ENCODE data around the gene PTMS. TPM values are rescaled to one million over a fixed set of nuclear protein-coding genes. Genes with fewer than 3 reads are reported as not detected.

PTMS gene
- total RNA-seq, 1 donor from 2014 or later, result 134 TPM

DNA sequence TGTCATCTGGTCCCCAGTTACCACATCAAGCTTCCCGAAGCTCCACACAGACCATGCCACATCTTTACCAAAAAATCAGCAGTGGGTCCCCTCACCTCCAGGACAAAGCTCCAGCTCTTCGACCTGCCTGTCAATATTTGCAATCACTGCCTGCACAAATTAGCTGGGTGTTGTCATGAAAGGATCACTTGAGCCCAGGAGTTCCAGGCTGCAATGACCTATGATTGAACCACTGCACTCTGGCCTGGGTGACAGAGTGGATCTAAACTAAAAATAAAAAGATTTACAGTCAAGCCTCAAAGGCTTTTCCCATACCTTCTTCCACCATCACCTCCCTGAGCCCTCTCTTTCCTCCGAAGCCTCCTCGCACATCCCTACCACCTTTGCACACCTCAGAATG is 30.4 kb downstream of the PTMS start:
- no peak overlapping the region for H3K4me3 Mint-ChIP-seq
- H3K4me2 ChIP-seq, result no peak overlapping the region
- no peaks in the 10 kb centered on the region for H4K20me1 ChIP-seq (ENCODE audit: low read depth)

DNA sequence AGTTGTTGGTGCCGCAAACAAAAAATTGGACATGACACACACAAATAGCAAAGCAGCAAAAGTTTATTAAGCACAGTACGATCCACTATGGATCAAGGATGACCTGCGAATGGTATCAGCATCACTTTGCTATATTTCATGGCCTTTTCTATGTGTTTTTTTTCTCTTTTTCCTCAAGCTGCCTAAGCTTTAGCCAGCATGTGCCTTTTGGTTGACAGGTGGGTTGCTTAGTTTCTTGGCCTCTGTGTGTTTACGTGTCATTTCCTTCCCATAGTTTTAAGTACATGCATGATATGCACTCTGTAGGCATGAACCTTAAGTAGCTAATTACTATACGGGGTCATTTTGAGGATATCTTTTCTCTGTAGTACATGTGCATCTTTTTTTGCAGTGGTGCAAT is 33.0 kb downstream of the PTMS start:
- no peaks in the 10 kb centered on the region for H3K36me3 ChIP-seq

More for the DNA sequence above, 30.4 kb downstream of the PTMS start:
- peaks cover 13% of the 10 kb centered on the region for H3K4me1 ChIP-seq
- H3K36me3 ChIP-seq, result no peaks in the 10 kb centered on the region
- no peak overlapping the region for H2AFZ ChIP-seq (replicated peaks)
- H3F3A ChIP-seq (ENCODE audit: low read depth), result peaks cover 9% of the 10 kb centered on the region
- Mint-ChIP-seq H3K4me1 (peaks cover 30% of the 10 kb centered on the region), H3K27me3 (ENCODE audit: insufficient read depth, low read depth) (peaks cover 3% of the 10 kb centered on the region), H3K27ac (peak overlapping the region; percentile 58), H3K36me3 (no peaks in the 10 kb centered on the region), H3K9me3 (no peaks in the 10 kb centered on the region)
- H3K9me3 ChIP-seq (ENCODE audit: low read depth), result no peaks in the 10 kb centered on the region
- H3K27me3 ChIP-seq, result no peaks in the 10 kb centered on the region
- no peak overlapping the region for H3K27ac ChIP-seq
- no peaks in the 10 kb centered on the region for H3K79me2 ChIP-seq (ENCODE audit: low read depth)
- DNase-seq (ENCODE audit: low spot score), result no peak
- TF ChIP-seq EZH2 (IDR thresholded peaks at IDR 0.05), result no peak
- TF ChIP-seq, protein P1, sequence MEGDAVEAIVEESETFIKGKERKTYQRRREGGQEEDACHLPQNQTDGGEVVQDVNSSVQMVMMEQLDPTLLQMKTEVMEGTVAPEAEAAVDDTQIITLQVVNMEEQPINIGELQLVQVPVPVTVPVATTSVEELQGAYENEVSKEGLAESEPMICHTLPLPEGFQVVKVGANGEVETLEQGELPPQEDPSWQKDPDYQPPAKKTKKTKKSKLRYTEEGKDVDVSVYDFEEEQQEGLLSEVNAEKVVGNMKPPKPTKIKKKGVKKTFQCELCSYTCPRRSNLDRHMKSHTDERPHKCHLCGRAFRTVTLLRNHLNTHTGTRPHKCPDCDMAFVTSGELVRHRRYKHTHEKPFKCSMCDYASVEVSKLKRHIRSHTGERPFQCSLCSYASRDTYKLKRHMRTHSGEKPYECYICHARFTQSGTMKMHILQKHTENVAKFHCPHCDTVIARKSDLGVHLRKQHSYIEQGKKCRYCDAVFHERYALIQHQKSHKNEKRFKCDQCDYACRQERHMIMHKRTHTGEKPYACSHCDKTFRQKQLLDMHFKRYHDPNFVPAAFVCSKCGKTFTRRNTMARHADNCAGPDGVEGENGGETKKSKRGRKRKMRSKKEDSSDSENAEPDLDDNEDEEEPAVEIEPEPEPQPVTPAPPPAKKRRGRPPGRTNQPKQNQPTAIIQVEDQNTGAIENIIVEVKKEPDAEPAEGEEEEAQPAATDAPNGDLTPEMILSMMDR (IDR thresholded peaks at IDR 0.05), result no peak
- no peak for TF ChIP-seq EZH2phosphoT487 (IDR thresholded peaks at IDR 0.05)
- no peak overlapping the region for H3K4me3 ChIP-seq
- H3K9ac ChIP-seq, result no peak overlapping the region

GRCh38 chr12:6807170-6807569 is 41.0 kb downstream of the PTMS start:
- H3K4me2 ChIP-seq, result no peak overlapping the region
- no peak overlapping the region for H3K27ac ChIP-seq
- no peak for DNase-seq (ENCODE audit: low spot score)
- no peaks in the 10 kb centered on the region for H3K79me2 ChIP-seq (ENCODE audit: low read depth)
- H3F3A ChIP-seq (ENCODE audit: low read depth), result peaks cover 6% of the 10 kb centered on the region
- H3K36me3 ChIP-seq, result no peaks in the 10 kb centered on the region
- H3K4me3 ChIP-seq, result no peak overlapping the region
- H3K9me3 ChIP-seq (ENCODE audit: low read depth), result no peaks in the 10 kb centered on the region
- H3K9ac ChIP-seq, result no peak overlapping the region
- Mint-ChIP-seq H3K4me1 (peaks cover 18% of the 10 kb centered on the region), H3K4me3 (no peak overlapping the region), H3K36me3 (peaks cover 2% of the 10 kb centered on the region), H3K27ac (no peak overlapping the region), H3K9me3 (peaks cover 5% of the 10 kb centered on the region), H3K27me3 (ENCODE audit: insufficient read depth, low read depth) (peaks cover 8% of the 10 kb centered on the region)
- no peaks in the 10 kb centered on the region for H3K27me3 ChIP-seq
- TF ChIP-seq EZH2 (IDR thresholded peaks at IDR 0.05), result no peak
- TF ChIP-seq, protein P1 (IDR thresholded peaks at IDR 0.05), result no peak
- no peak for TF ChIP-seq EZH2phosphoT487 (IDR thresholded peaks at IDR 0.05)
- peaks cover 11% of the 10 kb centered on the region for H3K4me1 ChIP-seq
- H4K20me1 ChIP-seq (ENCODE audit: low read depth), result no peaks in the 10 kb centered on the region
- no peak overlapping the region for H2AFZ ChIP-seq (replicated peaks)

More for the DNA sequence above, 33.0 kb downstream of the PTMS start:
- Histone ChIP-seq H3K79me2 (ENCODE audit: low read depth) (no peaks in the 10 kb centered on the region), H3F3A (ENCODE audit: low read depth) (peaks cover 3% of the 10 kb centered on the region), H4K20me1 (ENCODE audit: low read depth) (no peaks in the 10 kb centered on the region), H3K9ac (no peak overlapping the region), H3K4me1 (no peaks in the 10 kb centered on the region), H2AFZ (replicated peaks) (no peak overlapping the region), H3K27me3 (no peaks in the 10 kb centered on the region), H3K9me3 (ENCODE audit: low read depth) (no peaks in the 10 kb centered on the region), H3K4me2 (no peak overlapping the region), H3K4me3 (no peak overlapping the region), H3K27ac (no peak overlapping the region)
- Mint-ChIP-seq H3K4me1 (peaks cover 9% of the 10 kb centered on the region), H3K9me3 (peaks cover 1% of the 10 kb centered on the region), H3K36me3 (peaks cover under 1% of the 10 kb centered on the region), H3K4me3 (no peak overlapping the region), H3K27me3 (ENCODE audit: insufficient read depth, low read depth) (peaks cover 1% of the 10 kb centered on the region), H3K27ac (no peak overlapping the region)
- TF ChIP-seq EZH2phosphoT487 (IDR thresholded peaks at IDR 0.05), result no peak
- no peak for TF ChIP-seq EZH2 (IDR thresholded peaks at IDR 0.05)
- TF ChIP-seq, protein P1 (IDR thresholded peaks at IDR 0.05), result no peak
- no peak for DNase-seq (ENCODE audit: low spot score)

Measured in neural progenitor cell (in vitro differentiated cells).